MV-4-11 (cell line): ENCODE results near the gene TMEM63B.
"Not testable (repeated sequence)": the region's sequence is repeated elsewhere in the genome, so short reads cannot be mapped to it uniquely, and the experiment has no call there.

Experiments
- DNase-seq: peaks from one replicate; lab custom pipeline; 2025; lab: John Stamatoyannopoulos, UW

The TMEM63B gene

DNA sequence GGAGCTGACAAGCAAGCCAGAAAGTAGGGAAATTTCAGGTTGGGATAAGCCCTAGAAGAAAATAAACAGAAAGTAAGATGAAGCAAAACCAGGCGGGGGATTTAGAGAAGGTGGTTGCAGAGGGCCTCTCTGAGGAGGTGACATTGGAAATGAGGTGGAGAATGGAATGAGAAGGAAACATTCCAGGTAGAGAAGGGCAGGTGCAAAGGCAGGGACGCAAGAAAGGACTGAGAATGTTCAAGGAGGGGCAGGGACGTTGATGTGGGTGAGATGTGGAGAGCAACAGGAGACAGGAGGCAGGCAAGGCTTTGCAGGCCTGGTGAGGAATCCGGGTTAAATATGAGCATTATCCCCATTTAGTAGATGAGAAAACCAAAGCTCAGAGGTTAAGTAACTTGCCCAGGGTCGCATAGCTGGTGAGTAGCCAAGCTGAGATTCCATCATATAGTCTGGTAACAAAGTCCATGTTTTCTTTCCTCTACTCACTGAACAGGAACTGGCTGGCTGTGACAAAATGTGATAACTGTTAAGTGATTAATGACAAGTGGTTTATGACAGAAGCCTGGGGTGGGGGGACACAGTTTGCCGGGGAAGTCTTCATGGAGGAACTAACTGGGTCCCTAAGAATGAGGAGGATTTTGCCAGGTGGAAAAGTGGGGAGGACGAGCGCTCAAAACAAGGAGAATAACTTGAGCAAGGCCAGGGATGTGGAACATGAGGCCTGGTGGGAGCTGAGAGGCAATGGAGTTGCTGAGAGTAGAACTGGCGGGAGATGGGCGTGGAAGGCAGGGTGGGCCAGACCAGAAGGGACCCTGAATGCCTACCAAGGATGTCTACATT is 32.7 kb upstream of the TMEM63B start:
- DNase-seq: no peak

DNA sequence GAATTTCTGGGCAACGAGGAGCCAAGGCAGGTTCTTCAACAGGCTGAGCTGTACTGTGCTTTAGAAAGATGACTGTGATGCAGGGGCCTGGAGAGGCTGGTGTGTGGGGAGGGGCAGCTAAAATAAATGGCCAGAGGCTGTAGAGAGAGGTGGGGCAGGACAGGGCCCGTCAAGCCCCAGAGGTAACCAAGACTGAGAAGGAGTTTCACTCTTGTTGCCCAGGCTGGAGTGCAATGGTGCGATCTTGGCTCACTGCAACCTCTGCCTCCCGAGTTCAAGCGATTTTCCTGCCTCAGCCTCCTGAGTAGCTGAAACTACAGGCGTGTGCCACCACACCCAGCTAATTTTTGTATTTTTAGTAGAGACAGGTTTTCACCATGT is 32.1 kb upstream of the TMEM63B start:
- not testable (repeated sequence) for DNase-seq

DNA sequence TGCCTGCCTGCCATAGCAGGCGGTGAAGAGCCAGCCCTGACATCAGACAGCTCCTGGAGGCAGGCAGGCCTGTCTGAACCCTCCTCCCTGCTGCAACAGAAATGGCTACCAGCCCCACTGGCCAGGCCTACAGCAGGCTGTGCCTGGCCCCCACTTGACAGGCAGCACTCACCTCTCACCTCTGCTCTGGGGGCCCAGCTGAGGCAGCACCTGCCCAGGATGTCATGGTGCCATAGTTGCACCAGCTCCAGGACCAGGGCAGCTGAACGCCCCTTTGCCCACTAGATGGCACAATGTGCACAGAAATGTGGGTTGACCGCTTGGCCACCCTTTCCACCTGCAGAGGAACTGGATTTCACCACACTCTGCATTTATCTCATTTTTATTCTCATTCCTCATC is 30.7 kb upstream of the TMEM63B start:
- peak; percentile 67 for DNase-seq

DNA sequence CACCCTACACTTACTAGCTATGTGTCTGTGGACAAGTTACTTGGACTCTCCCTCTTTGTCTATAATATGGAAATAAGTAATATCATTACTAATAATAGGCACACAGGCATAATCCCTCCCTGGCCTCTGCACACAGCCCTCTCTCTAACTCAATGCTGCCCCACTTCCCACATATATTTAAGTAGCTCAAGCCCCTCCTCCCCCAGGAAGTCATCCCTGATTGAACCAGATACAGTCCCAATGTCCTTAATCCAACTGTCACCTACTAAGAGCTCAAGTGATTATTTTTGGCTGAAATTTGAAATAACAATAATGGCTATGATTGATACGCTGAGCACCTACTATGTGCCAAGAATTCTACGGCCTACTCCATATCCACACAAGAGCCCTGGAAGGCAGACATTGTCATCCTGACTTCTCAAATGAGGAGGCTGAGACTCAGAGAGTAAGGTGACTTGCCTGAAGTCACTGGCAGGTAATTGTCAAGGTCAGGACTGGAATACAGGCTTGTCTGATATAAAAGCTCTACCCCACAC is 29.5 kb upstream of the TMEM63B start:
- no peak for DNase-seq

DNA sequence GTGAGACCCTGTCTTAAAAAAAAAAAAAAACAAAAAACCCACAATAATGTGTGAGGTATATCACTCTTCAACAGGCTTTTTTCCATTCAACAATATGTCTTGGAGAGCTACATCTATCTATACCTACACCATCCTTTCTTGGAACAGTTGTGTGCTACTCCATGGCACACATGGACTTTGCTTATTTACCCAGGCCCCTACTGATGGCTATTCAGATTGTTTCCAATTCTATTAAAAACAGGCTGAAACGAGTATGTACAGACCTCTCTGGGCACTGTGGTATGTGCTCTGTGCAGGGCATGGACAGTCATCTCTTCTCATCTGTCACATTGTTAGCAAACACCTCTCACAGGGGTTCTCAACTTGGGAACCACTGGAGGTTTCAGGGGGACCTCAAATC is 28.2 kb upstream of the TMEM63B start:
- DNase-seq: no peak

DNA sequence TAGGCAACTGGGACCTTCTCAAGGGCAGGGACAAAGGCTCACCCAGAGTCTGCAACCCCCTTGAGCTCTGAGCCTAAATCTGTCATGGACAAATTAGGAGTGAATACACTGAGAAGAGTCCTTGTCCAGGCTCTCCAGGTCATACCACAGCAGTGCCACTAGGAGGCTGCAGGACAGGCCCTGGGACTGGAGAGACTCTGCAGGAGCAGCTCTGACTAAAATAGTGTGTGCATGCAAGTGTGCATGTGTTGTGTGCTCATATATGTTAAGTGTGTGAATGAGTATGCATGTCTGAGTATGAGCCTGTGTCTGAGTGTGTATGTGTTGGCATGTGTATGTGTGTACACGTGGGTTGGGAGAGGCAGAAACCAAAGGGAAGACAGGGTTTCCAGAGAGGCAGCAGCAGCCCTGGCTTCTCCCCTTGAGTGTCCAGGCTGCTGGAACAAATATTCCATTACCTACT is 27.2 kb upstream of the TMEM63B start:
- DNase-seq: peak; percentile 28

DNA sequence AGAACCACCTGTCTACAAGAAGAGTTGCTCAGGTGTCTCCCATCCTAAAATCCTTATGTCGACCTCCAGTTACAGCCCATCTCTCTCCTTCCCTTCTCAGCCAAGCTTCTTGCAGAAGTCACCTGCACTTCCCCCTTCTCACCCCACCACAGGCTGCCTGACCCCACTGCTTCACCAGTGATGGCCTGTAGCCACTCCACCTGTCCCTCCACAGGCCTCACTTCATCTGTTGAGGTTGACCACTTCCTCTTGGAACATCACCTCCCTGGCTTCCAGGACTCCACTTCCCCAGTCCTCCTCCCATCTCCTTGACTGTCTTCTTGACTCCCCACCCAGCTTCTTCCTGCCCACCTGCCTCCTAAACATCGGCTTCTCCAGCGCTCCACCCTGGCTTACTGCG is 25.5 kb upstream of the TMEM63B start:
- no peak for DNase-seq

DNA sequence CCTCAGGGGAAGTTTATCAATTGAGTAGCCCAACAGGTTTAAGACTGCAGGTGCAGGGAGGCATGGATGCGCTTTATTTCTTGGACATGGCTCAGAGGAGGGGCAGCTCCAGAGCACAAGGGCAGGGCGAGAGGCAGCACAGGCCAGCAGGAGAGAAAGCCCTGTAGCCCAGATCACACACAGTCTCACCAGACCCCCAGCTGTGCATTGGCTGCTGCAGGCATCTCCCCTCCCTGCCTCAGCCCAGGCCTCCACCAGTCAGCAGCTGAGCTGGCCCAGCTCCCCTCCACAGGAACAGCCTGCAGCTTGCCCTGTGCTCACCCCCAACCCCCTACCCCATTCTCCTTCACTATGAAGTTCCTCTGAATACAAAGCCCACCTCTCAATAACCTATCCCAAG is 24.8 kb upstream of the TMEM63B start:
- DNase-seq: no peak

DNA sequence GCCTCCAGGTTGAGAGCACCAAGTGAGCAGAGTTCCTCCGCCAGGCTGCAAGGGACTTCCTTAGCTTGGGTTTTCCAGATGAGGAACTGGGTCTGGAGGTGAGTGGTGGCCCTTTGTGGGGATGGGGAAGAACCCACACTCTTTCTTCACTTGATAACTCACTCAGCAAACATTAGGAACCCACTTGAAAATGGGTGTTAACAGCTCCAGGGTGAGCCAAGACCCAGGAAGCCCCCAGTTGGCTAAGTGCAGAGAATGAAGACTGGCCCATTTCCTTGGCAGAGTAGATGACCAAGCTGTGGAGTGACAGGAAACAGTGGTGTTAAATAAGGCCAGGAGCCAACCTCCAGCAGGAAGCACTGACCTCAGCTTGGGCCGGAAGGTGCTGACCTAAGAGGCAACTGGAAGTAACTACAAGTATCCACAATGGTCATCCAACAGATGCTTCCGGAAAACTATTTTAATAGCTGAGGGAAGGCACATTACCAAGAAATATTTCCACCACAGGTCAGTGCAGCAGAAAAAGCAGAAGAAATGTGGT is 22.8 kb upstream of the TMEM63B start:
- no peak for DNase-seq

DNA sequence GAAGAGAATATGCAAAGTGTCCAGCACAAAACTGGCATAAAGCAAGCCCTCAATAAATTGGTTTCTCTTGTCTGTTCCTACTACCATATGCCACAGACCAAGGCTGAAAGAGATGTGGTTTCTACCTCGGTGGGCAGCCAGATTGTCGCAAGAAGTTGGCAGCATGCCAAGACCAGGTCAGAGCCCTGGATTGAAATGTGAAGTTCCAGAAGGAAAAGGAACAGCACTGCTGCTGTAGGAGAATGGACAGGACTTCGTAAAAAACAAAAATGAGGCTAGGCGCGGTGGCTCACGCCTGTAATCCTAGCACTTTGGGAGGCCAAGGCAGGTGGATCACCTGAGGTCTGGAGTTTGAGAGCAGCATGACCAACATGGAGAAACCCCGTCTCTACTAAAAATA is 22.2 kb upstream of the TMEM63B start:
- no peak for DNase-seq

DNA sequence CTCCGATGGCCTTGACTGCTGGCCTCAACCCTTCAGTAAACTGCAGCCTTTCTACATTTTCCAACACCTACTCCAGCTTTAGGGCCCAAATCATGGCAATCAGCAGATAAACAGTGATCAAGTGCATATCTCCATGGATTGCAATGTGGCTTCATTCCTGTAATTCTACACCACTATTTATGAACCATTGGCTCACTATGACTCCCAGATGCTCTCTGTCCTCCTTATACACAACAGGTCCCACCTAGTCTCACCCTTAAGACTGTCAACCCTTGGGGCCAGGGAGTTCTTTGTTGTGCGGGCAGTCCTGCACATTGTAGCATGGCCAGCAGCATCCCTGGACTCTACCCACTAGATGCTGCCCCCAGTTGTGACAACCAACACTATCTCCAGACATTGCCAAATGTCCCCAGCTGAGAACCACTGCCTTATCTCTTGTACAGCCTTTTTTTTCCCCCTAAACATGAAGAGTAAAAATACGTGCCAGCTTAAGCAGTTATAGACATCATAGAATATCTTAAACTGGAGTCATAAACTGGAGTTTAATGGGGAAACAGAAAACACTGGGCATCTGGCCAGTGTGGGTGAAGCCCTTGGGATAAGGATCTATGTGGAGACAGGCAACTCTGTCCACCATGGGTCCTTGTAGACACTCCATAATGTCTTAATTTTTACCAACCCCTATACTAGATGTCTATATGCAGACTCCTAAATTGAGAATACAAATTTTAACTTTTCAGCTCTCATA is 21.2 kb upstream of the TMEM63B start:
- DNase-seq: no peak

DNA sequence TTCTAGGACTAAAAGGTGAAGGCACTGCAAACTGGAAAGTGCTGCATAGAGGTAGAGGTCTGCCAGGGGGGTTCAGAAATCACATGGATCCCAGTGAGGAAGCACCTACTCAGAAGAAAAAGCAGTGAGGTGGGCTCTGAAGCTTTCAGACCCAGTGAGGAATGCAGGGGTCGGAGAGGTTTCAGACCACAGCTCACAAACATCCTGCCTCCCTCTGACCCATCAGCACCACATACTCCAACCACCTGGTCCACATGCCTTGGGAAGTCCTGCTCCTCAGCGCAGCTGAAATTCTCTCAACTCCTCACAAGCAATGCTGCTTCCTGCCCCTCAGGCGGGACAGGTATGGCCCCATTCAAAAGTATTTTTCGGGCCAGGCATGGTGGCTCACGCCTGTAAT is 20.3 kb upstream of the TMEM63B start:
- no peak for DNase-seq

DNA sequence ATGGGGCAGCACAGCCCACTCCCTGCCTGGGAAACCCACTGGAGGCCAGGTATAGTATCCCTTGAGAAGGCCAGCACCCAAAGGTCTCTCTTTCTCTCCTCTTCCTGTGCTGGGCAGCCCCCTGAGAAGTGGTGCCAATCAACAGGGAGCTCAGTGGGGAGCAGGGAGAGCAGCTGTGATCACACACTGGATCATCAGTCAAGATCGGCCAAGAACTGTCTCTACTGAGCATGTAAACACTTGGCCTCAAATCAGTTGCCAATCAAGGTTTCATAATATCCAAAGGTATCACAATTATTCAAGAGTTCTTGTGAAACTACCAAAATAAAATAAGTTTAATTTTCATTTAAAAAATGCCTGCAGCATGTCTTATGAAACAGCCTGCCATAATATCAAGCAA is 18.9 kb upstream of the TMEM63B start:
- DNase-seq: no peak

DNA sequence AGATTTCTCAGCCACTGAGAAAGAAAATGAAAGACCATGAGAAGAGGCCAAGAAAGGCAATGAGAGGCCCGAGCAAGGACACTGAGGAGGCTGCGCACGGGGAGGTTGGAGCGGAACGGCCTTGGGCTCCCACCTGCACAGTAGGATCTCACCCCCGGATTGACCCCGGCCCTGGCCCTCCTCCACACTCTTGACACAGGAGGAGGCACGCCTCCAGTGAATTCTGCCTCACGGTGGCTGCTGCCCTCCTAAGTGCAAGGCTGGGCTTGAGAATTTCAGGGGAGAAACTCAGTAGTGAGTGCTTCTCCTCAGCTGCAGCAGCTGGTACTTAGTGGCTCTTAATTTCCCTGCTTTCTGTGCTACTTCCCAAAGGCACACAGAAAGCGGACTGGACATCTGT is 18.1 kb upstream of the TMEM63B start:
- DNase-seq: no peak

DNA sequence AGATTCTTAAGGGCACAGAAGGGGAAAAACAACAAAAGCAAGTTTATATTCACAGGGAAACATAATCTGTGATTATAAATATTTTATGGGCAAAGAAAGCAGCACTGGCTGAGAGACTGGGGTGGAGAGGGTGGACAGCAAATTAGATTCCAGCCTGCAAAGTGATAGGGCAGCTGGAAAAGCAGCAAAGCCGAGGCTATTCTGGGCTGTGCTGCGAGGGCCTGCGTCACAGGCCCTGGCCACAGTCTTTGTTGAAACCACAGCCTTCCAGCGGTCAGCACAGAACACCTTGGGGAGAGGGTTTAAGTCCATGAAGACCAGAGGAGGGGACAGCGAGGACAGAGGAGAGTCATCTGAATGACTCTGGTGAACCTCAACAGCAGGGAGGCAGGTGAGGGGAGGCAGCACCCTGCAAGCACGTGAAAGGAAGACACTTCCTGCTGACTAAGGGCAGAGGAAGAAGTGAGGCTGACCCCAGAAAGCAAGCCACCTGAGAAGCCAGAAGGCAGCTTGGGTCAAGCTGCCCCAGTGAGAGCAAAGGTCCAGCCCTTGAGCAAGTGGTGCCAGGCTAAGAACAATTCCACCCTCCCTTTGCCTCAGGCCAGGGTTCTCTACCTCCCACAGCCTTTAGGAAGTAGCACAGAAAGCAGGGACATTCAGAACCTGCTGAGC is 17.2 kb upstream of the TMEM63B start:
- no peak for DNase-seq

DNA sequence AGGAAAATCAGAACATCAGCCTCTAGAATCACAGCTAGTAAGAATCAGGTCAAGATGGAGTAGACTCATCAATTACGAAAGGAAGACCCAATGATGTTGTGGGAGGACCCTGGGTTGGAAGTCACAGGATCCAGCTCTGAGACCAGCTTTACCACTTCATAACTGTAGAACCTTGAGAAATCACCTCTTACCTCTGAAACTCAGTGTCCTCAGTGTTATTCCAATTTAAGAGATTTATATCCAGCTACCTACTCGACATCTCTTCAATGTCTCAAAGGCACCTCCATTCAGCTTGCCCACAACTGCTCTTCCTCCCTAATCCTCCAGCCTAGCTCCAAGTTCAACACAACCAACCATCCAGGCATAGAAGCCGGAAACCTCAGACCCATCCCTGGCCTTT is 16.4 kb upstream of the TMEM63B start:
- DNase-seq: no peak

DNA sequence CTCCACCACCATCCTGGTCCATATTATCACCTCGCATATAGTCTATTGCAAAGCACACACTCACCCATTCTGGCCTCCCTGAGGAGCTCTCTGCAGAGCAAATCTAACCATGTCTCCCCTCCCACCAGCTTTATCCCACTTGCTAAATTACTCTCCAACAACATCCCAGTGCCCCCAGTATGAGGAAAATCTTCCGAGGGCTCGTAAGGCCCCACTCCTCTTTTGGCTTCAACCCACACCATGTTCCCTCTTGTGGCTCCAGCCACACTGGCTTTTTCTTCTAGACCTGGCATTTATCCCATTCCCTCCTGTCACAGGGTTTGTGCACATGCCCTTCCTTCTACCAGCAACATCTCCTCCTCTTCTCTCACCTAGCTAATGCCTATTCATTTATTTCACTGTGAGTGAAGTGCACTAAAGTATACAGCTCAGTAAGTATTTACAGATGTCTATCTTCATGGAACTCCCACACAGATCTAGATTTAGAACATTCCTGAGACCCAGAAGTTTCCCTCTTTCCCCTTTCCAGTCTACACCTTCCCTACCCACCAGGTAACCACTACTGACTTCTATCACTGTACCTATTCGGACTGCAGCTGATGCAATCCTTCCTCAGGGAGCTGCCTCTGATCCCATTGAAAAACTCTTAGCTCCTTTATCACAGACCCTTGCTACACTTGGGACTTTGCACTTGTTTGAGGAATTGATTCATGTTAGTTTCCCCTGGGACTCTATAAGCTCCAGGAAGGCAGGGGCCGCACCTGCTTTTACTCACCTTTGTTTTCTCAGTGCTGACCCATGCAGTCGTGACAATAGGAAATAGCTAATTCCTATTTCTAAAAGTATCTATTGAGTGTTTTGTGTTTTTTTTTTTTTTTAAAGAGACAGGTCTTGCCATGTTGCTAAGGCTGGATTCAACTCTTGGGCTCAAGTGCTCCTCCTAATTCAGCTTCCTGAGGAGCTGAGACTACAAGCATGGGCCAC is 15.6 kb upstream of the TMEM63B start:
- DNase-seq: no peak

DNA sequence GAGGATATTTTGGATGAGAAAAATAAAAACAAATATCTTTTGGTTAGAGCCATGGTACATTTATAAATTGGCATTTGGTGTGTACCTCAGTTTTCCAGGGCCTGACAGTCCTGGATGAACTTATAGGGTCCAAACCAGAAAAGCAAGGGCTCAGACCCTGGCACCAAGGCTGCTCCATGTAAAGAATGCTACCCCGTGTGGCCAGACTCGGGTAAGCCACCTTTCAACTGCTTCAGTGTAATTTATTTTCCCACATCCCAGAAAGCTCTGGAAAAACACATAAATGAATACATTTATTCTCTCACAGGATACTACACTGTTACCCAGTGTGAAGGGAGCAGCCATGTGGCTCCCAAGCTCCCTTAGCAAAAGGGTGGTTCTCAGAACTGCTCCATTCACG is 13.9 kb upstream of the TMEM63B start:
- DNase-seq: no peak

DNA sequence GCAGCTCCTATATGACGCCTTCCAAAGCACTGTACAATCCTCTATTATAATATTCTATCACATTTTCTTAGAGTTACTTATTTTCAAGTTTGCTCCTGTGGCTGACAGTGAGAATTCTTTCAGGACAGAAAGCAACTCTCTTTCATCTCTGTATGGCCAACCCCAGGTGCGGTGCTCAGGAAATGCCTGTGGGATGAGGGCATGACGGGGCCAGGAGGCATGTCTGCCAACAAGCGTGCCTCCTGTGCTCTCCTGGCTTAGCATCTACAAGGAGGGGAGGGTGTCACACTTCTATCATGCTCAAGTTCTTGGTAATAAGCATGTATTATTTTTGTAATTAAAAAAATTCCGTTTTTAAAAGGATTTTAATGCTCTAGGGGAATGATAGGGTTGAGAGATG is 11.5 kb upstream of the TMEM63B start:
- DNase-seq: no peak

DNA sequence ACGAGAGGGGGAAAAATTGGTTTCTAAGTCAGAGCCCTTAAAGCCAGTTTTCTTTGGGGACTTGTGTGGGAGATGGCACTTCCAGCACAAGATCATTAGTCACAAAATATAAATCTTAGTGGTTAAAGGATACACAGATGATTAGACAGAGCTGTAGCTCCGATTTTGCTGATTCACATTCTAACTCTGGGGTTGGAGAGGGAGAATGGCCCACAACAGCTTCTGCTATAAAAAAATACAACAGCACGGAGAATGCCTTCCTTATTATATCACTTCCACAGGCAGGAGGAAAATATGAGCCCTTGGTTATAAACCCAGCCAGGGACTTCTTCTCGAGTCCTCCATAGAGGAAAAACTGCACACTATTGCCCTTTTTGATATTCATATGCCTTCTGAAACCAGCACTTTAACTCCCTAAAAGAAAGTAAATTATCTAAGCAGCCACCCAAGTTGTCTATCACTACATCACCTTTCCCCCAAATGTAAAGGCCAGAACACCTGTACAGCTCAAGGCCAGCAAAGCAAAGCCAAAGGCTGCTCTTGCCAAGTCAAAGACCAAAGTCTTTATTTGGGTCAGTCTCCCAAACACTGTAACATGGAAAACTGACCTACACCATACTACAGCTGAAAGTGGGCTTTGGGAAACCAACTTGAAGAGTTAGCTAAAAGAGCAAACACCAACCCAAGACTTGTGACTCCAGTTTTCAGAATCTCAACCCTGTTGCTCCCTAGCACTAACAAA is 10.5 kb upstream of the TMEM63B start:
- no peak for DNase-seq
